ENCODE measurements around the gene CLK4. TPM values are rescaled to one million over a fixed set of nuclear protein-coding genes. Genes with fewer than 3 reads are reported as not detected.

CLK4 gene
- total RNA-seq, 1 experiment from 2014 or later: 13.3 TPM

DNA sequence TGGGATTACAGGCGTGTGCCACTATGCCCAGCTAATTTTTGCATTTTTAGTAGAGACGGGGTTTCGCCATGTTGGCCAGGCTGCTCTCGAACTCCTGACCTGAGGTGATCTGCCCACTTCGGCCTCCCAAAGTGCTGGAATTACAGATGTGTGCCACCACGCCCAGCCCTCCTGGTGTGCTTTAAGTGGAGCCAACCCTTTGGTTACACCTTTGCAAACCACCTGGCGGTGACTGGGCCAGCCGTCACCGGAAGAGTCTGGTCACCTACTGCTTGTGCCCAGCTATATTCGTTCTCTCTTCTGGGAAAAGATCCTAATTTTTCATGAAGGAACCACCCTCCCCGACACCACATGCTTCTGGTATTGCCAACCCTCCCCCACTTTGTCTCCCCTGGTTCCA is 72.5 kb downstream of the CLK4 start:
- DNase-seq (ENCODE audit: low read depth): no peak

DNA sequence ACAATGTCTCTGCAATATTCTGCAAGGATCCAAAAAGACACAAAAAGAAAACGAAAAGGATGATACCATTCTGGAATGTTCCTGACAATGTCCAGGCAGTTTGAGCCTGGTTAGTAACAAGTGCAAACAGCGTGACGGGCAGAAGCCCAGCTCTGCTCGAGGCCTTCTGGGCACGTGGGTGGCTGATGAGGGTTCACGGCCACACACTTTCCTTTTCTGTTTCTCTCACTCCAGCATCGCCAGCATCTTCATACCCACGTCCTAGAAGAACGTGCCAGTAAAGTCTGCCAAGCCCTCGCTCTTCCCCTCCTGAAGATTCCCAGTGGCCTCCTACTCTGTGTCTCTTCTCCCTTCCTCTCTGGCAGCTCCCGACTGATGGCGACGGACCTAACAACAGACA is 73.3 kb downstream of the CLK4 start:
- DNase-seq (ENCODE audit: low read depth): no peak

Other genes with a start within 250 kb of the CLK4 start
- not detected in 2 replicates for gene COL23A1, start 36.7 kb downstream of the CLK4 start, total RNA-seq (2014; rRNA removed)
- gene ZNF354A, start 103.6 kb upstream of the CLK4 start, total RNA-seq (2014; rRNA removed): 11.8 and 12.8 TPM in 2 replicates
- gene ZNF354B, start 232.9 kb upstream of the CLK4 start, total RNA-seq (2014; rRNA removed): 8.3 and 11.8 TPM in 2 replicates